Activated T-helper 1 cell treated with anti-CD3 and anti-CD28 coated beads, Interleukin-2, amount 50 U/mL, for 16 hours (primary cell): Measurements from ENCODE around the gene CDX2.

Experiments
- DNase-seq, 2 donors: peaks; one replicate each; pipeline ENCODE4 v3.0.0-alpha.2; 2020; ENCODE audit warnings: low read depth in 1 of 2, low spot score in 1 of 2

The CDX2 gene

DNA sequence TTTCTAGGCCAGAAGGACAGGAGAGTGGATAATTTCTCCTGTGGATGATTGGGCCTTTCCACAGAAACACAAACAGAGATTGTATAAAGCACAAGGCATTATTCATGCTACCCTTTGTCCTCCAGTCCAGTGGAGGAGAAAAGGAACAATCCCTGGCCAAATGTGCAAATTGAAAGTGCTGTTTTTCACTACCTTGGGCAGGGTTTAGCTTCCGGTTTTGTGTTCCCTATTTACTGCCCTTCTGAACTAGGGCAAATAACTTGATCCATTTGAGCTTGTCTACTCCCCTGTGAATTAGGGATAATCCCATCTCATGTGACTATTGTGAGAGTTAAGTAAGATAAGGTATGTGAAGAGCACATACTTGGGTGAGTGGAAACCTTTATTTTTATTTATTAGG is 36.0 kb downstream of the CDX2 start:
- no peak for DNase-seq

DNA sequence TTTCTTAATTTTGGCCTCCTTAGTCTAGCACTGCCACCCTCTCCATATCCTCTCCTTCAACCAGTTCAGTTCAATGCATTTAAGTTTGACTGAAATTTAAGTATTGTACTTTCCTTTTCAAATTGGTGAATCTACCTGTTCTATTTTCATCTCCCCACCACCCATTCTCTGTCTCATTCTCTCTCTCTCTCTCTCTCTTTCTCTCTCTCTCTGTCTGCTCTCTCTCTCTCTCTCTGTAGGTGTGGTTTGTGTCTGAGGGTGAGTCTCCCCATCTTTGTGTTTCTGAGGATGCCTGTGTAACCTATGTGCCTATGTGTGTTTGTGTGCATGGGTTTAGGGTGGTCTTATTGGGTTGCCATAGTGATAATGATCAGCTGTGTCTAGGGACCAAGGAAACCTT is 39.2 kb downstream of the CDX2 start:
- no peak for DNase-seq

DNA sequence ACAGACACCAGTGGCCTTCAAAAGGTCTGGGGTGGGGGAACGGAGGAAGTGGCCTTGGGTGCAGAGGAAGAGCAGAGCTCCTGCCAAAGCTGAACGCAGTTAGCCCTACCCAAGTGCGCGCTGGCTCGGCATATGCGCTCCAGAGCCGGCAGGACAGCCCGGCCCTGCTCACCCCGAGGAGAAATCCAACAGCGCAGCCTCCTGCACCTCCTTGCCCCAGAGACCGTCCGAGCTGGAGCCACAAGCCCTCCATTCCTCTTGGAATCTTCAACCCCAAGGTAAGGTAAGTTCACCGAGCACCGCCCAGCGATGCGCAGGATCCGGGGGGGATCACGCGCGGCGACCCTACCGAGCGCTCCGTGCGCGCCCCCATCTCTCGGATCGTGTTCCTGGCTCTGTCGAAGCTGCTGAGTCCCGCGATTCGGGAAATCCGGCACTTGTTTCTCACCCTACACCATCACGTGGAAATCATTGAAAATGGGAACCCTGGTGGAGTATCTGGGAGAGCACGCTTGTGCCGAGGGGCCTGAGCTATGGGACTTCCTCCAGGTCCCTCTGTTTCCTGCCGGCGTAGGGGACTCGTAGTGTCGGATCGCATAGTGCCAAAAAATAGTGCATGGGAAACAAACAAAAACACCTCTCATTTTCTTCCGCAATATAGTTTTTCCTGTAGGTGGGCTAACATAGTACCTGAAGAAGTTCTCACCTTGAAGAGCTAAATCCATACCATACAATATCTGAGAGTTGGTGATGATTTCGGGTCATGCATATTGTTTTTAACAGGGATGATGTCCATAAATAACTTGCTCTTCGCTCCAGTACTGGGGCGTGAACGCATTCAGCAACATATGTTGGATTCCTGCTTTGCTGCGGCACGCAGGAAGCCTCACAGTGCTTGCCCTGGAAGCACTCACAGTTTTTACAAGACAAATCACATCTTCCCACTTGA is 40.0 kb downstream of the CDX2 start:
- DNase-seq = no peak

DNA sequence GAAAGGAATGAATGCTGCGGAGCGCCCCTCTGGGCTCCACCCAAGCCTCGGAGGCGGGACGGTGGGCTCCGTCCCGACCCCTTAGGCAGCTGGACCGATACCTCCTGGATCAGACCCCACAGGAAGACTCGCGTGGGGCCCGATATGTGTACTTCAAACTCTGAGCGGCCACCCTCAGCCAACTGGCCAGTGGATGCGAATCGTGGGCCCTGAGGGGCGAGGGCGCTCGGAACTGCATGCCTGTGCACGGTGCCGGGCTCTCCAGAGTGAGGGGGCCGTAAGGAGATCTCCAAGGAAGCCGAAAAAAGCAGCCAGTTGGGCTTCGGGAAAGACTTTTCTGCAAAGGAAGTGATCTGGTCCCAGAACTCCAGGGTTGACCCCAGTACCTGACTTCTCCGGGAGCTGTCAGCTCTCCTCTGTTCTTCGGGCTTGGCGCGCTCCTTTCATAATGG is 40.7 kb downstream of the CDX2 start:
- DNase-seq = no peak

DNA sequence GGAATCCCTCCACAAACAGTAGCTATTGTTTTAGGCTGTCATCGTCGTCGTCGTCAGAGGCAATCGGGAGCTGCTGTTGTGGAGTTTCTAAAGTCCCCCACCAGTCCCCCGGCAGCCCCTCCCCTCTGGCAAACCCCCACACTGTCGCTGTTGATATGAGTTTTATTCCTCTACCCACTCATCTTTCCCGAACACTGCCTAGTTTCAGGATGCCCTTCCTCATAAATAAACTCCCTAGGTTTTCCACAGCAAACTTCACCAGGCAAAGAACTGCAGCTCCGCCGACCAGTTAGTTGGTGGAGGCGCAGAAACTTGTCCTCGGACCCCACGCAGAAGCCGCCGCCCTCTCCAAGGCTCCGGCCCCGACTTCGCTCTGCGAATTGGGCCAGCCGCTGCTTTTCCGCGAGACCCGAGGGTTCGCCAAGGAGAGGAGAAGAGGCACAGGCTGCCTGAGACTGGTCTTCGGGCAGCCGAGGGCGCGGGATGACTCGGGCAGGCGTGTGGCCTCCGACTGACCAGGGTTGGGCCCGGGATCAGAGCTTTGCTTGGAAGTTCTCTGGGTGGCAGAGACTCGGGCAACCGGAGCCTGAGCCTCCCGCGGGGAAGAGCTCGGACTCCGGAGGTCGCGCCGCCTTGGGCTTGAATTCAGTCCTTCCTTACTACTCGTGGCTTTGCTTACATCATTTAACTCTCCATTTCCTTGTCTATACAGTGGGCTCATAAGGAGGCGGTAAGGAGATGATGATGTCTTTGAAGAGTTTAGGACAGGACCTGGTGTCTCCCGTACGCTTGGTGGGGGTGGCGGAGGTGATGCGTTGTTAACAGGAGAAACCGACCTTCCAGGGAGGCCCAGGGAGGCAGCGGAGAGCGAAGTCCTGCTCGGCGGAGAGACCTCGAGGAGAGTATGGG is 41.4 kb downstream of the CDX2 start:
- DNase-seq = no peak

DNA sequence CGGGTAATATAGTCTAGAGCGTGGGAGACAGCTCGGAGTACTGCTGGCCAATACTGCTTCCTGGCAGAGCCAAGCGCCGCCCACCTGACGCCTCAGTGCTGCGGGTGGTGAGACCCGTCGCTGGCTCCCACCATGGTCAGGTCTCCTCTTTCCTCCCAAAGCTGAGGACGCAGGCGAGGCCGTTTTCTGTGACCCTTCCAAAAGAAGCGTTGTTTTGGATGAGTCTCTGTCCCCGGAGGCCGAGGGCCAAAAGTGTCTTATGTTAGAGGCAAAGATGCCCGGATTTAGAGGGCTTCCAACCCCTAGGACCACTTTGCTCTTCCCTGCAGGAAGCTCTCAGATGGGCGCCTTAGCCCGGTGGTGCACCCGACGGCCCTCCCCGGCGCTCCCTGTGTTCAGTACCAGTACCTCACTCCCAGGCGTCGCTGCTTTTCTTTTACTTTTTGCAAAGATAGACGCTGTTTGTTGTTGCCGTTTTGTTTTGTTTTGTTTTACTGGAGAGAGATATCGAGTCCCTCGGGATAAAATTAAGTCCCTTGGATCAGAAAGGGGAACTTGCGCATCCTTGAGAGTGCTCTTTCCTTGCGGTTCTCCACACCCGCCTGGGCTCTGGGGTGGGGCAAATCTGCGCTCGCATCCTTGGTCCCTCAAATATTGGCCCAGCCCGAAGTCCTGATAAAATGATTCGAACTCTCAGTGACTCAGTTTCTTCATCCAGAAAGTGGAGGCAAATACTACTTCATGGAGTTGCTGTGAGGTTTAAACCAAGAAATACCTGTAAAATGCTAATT is 42.3 kb downstream of the CDX2 start:
- no peak for DNase-seq

DNA sequence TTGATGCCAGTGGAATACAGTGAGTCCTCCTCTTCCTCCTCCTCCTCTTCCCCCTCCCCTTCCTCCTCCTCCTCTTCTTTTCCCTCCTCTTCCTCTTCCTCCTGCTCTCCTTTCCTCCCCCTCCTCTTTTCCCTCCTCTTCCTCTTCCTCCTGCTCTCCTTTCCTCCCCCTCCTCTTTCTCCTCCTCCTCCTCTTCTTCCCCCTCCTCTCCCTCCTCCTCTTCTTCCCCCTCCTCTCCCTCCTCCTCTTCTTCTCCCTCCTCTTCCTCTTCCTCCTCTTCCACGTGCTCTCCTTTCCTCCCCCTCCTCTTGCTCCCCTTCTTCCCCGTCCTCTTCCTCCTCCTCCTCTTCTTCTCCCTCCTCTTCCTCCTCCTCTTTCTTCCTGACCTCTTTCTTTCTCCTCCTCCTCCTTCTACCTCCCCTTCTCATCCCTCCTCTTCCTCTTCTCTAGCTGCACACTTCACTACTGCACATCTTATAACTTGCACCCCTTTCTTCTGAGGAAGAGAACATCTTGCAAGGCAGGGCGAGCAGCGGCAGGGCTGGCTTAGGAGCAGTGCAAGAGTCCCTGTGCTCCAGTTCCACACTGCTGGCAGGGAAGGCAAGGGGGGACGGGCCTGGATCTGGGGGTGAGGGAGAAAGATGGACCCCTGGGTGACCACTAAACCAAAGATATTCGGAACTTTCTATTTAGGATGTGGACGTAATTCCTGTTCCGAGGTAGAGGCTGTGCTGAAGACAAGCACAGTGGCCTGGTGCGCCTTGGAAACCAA is 43.7 kb downstream of the CDX2 start:
- no peak for DNase-seq

DNA sequence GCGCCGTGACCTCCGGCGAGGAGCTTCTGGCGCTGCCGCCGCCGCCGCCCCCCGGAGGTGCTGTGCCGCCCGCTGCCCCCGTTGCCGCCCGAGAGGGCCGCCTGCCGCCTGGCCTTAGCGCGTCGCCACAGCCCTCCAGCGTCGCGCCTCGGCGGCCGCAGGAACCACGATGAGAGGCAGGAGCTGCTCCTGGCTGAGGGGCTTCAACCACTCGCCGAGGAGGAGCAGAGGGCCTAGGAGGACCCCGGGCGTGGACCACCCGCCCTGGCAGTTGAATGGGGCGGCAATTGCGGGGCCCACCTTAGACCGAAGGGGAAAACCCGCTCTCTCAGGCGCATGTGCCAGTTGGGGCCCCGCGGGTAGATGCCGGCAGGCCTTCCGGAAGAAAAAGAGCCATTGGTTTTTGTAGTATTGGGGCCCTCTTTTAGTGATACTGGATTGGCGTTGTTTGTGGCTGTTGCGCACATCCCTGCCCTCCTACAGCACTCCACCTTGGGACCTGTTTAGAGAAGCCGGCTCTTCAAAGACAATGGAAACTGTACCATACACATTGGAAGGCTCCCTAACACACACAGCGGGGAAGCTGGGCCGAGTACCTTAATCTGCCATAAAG is 44.5 kb downstream of the CDX2 start:
- no peak for DNase-seq

DNA sequence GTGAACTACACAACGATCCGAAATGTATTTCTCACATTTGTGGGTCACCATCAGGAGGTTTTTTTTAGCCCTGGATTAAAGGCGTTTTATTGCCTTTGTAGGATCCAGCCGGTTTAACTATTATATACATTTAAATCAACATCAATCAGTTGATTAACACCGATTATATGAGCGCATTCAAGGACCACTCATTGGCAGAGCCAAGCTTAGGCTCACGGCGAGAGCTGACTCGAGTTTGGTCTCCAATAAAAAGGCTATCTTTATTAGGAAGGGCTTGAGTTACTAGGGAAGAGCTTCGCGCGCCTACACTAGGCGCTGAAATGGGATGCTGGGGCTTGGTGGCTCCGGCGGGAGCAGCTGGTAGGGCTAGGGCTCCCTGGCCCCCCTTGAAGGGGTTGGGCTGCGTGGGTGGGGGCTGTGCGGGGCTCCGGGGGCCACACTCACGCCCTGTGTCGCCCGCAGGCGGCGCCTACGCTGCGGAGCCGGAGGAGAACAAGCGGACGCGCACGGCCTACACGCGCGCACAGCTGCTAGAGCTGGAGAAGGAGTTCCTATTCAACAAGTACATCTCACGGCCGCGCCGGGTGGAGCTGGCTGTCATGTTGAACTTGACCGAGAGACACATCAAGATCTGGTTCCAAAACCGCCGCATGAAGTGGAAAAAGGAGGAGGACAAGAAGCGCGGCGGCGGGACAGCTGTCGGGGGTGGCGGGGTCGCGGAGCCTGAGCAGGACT is 45.2 kb downstream of the CDX2 start:
- no peak for DNase-seq

DNA sequence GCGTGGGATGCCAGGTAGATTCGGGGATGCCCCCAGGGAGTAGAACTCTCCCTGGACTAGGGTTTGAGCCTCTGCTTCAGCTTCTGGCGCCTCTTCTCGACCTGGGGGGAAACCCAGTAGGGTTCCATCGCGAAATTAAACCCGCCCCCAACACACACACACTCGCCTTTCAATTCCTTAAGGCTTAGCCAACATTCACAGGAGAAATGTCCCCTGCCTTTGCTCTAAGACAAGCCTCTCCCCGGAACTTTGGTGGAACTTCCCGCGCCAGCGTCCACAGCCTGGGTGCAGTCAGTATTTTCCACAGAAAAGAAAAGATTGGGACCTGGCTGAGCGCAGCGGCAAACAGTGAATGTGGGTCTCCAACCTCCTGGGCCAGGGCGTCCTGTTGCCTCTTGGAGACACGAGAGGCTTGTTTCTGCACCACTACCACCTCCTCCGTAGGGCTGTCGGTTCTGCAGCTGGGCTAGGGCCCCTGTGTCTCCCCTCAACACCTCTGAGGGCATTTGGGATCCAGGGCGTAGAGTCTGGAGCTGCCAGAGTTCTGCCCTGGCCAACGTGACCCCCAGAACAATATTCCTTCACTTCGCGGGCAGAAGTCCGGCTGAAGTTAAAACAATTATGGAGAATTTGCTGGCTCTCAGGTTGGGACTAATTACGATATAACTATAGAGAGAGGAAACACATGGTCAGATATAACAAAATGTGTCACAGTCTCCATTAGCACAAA is 46.1 kb downstream of the CDX2 start:
- DNase-seq = no peak

DNA sequence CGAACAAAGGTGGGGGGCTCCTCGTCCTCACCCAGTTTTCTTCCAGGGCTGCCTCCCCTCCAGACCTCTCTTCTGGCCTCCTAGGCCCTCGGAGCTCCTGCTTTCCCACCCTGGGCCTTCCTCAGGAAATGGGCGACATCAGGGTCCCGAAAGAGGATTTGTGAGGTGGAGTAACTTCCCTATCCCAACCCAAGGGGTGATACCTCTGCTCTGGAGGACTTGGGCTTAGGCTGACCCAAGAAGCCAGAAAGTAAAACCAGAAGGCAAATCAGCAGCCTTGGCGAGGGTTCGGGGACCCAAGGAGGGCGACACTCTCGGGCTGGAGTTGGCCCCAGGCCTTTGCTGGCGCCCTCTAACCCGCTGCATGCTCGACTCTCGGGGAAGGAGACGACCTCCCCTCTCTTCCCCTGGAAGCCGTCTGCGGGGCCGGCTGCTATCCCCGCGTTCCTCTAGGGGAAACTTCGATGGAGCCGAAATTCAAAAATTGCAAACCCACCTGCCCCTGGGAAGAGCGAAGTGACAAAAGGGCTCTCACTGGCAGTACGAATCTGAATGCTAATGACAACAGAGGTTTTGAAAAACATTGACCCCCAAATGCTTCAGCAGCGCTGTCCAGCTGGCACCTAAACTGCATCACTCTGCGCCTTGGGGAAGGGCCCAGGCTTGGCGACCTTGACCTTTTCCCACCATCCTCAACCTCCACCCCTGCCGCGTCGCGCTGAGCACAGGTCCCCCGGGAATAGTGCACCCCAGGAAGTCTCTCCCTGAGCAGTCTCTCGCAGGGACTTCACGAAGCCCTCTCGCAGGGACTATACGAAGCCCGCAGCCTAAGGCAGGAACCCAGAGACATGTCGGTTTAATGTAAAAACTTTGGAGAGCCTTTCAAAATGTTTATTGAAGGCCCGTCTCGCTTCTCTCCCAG is 46.9 kb downstream of the CDX2 start:
- DNase-seq = no peak

DNA sequence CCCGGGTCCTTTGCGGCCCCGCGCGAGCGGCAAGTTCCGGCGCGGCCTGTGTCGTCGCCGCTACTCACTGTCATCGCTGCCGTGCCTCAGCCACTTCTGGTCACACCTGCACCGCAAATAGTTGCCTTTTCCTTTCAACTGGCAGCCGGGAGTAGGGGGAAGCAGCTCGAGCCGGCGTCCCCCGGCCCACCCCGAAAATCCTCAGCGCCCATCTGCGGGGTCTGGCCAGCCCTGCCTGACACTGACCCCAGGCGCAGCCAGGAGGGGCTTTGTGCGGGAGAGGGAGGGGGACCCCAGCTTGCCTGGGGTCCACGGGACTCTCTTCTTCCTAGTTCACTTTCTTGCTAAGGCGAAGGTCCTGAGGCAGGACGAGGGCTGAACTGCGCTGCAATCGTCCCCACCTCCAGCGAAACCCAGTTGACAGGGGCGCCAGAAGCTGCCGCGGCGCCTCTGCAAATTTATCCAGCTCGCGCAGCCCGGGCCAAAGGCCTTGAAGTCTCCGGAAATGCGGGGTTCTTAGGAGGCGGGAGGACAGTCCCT is 47.6 kb downstream of the CDX2 start:
- DNase-seq = no peak

DNA sequence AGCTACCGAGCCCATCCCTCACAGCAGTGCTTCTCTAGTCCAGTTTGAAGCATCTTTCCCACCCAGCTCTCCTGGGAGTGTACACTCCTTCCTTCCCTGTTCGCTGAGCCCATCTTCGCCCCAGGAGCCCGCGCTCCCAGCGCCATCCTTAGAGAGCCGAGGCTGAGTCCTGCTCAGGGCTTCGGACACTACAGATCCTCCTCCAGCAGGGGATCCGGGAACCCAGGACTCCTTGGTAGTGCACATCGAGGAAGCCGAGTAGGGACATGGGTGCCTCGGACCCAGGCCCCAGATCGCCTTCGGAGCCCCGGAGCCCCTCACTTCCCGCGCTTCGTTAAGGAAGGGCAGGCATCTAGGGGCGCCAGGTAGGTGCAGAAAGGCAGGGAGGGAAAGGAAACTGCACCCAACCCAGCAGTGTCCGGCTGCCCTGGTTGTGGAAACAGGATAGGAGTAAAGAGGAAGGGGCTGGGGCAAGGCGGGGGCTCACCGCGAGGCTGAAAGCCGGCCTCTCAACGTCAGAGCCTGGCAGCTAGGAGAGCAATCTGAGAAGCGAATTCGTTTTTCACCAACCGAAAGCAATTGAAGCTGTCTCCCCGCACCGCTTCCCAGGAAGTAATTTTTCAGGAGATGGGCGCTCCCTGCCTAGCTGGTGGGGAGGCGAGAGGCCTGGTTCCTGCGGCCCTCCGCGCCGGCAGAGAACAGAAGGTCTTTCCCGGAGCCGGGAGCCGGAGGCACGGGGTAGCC is 48.3 kb downstream of the CDX2 start:
- no peak for DNase-seq

DNA sequence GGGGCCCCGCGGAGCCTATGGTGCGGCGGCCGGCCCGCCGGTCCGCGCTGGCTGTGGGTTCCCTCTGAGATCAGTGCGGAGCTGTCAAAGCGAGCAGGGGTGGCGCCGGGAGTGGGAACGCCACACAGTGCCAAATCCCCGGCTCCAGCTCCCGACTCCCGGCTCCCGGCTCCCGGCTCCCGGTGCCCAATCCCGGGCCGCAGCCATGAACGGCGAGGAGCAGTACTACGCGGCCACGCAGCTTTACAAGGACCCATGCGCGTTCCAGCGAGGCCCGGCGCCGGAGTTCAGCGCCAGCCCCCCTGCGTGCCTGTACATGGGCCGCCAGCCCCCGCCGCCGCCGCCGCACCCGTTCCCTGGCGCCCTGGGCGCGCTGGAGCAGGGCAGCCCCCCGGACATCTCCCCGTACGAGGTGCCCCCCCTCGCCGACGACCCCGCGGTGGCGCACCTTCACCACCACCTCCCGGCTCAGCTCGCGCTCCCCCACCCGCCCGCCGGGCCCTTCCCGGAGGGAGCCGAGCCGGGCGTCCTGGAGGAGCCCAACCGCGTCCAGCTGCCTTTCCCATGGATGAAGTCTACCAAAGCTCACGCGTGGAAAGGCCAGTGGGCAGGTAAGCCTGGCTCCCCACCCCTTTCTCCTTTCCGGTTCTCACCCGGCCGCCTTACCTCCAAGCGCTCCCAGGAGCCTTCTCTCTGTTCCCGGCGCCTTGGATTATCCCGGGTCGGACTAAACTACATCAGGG is 49.0 kb downstream of the CDX2 start, which contains the start of gene PDX1:
TSS of gene PDX1 (plus strand) at position 67 of the 743 bp plus-strand sequence. CDS start at position 206, 139 bp downstream.
- no peak for DNase-seq

DNA sequence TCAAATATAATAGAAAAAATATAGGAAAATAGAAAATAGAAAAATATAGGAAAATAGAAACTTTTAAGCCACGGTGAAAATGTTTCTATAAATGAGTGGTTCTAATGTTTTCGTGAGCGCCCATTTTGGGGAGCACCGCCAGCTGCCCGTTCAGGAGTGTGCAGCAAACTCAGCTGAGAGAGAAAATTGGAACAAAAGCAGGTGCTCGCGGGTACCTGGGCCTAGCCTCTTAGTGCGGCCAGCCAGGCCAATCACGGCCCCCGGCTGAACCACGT is 49.5 kb downstream of the CDX2 start:
- DNase-seq = no peak
